HEK293 (cell line): ENCODE data around the gene HPRT1.

Experiments
- YY1 ChIP-seq: fragments of 450-650 bp; formaldehyde crosslinking; IDR thresholded peaks from 2 replicates; pipeline ENCODE4 v1.5.1; 2018; ENCODE audit warnings: missing biosample characterization, missing genetic modification characterization
- ZFP3 ChIP-seq: fragments of 450-650 bp; formaldehyde crosslinking; IDR thresholded peaks from 2 replicates; pipeline ENCODE4 v1.5.1; 2016; ENCODE audit warnings: low read depth, missing biosample characterization, missing genetic modification characterization
- ZNF239 ChIP-seq: fragments of 450-650 bp; formaldehyde crosslinking; IDR thresholded peaks from 2 replicates; pipeline ENCODE4 v1.5.1; 2016; ENCODE audit warnings: missing biosample characterization, missing genetic modification characterization
- ZNF311 ChIP-seq: fragments of 450-650 bp; formaldehyde crosslinking; IDR thresholded peaks from 2 replicates; pipeline ENCODE4 v1.5.1; 2017; ENCODE audit warnings: missing biosample characterization, missing genetic modification characterization, borderline replicate concordance
- ZNF37A ChIP-seq: fragments of 450-650 bp; IDR thresholded peaks from 2 replicates; pipeline ENCODE4 v1.5.1; 2018; ENCODE audit warnings: missing biosample characterization, missing genetic modification characterization
- ZNF433 ChIP-seq: fragments of 450-650 bp; formaldehyde crosslinking; IDR thresholded peaks from 2 replicates; pipeline ENCODE4 v1.5.1; 2016; ENCODE audit warnings: missing biosample characterization, missing genetic modification characterization, low read depth
- ZNF660 ChIP-seq: fragments of 450-650 bp; IDR thresholded peaks from 2 replicates; pipeline ENCODE4 v1.5.1; 2018; ENCODE audit warnings: missing biosample characterization, mild to moderate bottlenecking, missing genetic modification characterization
- TF ChIP-seq, protein P1 (sequence below): fragments of 450-650 bp; formaldehyde crosslinking; IDR thresholded peaks from 2 replicates; pipeline ENCODE4 v1.5.1; 2017; ENCODE audit warnings: missing biosample characterization, mild to moderate bottlenecking, missing genetic modification characterization, moderate library complexity
- TF ChIP-seq, protein P2 (sequence below): fragments of 450-650 bp; formaldehyde crosslinking; IDR thresholded peaks from 2 replicates; pipeline ENCODE4 v1.5.1; 2016; ENCODE audit warnings: missing biosample characterization, missing genetic modification characterization
- TF ChIP-seq, protein P3 (sequence below): fragments of 450-650 bp; formaldehyde crosslinking; IDR thresholded peaks from 2 replicates; pipeline ENCODE4 v1.5.1; 2016; ENCODE audit warnings: missing biosample characterization, missing genetic modification characterization
- TF ChIP-seq, protein P4 (sequence below): fragments of 450-650 bp; formaldehyde crosslinking; IDR thresholded peaks from 2 replicates; pipeline ENCODE4 v1.5.1; 2016; ENCODE audit warnings: missing biosample characterization, missing genetic modification characterization
- TF ChIP-seq, protein P5 (sequence below): fragments of 450-650 bp; formaldehyde crosslinking; IDR thresholded peaks from 2 replicates; pipeline ENCODE4 v1.5.1; 2016; ENCODE audit warnings: missing biosample characterization, missing genetic modification characterization

DNA sequence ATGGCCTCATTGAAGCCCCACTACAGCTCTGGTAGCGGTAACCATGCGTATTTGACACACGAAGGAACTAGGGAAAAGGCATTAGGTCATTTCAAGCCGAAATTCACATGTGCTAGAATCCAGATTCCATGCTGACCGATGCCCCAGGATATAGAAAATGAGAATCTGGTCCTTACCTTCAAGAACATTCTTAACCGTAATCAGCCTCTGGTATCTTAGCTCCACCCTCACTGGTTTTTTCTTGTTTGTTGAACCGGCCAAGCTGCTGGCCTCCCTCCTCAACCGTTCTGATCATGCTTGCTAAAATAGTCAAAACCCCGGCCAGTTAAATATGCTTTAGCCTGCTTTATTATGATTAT, 876 bp downstream of the HPRT1 start:
- no peak for TF ChIP-seq ZNF311 (tag by site-specific recombination)
- TF ChIP-seq, protein P1, sequence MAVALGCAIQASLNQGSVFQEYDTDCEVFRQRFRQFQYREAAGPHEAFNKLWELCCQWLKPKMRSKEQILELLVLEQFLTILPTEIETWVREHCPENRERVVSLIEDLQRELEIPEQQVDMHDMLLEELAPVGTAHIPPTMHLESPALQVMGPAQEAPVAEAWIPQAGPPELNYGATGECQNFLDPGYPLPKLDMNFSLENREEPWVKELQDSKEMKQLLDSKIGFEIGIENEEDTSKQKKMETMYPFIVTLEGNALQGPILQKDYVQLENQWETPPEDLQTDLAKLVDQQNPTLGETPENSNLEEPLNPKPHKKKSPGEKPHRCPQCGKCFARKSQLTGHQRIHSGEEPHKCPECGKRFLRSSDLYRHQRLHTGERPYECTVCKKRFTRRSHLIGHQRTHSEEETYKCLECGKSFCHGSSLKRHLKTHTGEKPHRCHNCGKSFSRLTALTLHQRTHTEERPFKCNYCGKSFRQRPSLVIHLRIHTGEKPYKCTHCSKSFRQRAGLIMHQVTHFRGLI (tag by site-specific recombination) = no peak
- TF ChIP-seq YY1 (tag by site-specific recombination) = no peak
- TF ChIP-seq, protein P2, sequence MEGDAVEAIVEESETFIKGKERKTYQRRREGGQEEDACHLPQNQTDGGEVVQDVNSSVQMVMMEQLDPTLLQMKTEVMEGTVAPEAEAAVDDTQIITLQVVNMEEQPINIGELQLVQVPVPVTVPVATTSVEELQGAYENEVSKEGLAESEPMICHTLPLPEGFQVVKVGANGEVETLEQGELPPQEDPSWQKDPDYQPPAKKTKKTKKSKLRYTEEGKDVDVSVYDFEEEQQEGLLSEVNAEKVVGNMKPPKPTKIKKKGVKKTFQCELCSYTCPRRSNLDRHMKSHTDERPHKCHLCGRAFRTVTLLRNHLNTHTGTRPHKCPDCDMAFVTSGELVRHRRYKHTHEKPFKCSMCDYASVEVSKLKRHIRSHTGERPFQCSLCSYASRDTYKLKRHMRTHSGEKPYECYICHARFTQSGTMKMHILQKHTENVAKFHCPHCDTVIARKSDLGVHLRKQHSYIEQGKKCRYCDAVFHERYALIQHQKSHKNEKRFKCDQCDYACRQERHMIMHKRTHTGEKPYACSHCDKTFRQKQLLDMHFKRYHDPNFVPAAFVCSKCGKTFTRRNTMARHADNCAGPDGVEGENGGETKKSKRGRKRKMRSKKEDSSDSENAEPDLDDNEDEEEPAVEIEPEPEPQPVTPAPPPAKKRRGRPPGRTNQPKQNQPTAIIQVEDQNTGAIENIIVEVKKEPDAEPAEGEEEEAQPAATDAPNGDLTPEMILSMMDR (tag by site-specific recombination) = no peak
- TF ChIP-seq, protein P3, sequence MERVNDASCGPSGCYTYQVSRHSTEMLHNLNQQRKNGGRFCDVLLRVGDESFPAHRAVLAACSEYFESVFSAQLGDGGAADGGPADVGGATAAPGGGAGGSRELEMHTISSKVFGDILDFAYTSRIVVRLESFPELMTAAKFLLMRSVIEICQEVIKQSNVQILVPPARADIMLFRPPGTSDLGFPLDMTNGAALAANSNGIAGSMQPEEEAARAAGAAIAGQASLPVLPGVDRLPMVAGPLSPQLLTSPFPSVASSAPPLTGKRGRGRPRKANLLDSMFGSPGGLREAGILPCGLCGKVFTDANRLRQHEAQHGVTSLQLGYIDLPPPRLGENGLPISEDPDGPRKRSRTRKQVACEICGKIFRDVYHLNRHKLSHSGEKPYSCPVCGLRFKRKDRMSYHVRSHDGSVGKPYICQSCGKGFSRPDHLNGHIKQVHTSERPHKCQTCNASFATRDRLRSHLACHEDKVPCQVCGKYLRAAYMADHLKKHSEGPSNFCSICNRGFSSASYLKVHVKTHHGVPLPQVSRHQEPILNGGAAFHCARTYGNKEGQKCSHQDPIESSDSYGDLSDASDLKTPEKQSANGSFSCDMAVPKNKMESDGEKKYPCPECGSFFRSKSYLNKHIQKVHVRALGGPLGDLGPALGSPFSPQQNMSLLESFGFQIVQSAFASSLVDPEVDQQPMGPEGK = no peak
- TF ChIP-seq ZNF660 (tag by site-specific recombination) = no peak
- TF ChIP-seq, protein P4, sequence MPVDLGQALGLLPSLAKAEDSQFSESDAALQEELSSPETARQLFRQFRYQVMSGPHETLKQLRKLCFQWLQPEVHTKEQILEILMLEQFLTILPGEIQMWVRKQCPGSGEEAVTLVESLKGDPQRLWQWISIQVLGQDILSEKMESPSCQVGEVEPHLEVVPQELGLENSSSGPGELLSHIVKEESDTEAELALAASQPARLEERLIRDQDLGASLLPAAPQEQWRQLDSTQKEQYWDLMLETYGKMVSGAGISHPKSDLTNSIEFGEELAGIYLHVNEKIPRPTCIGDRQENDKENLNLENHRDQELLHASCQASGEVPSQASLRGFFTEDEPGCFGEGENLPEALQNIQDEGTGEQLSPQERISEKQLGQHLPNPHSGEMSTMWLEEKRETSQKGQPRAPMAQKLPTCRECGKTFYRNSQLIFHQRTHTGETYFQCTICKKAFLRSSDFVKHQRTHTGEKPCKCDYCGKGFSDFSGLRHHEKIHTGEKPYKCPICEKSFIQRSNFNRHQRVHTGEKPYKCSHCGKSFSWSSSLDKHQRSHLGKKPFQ (tag by site-specific recombination) = no peak
- TF ChIP-seq, protein P5, sequence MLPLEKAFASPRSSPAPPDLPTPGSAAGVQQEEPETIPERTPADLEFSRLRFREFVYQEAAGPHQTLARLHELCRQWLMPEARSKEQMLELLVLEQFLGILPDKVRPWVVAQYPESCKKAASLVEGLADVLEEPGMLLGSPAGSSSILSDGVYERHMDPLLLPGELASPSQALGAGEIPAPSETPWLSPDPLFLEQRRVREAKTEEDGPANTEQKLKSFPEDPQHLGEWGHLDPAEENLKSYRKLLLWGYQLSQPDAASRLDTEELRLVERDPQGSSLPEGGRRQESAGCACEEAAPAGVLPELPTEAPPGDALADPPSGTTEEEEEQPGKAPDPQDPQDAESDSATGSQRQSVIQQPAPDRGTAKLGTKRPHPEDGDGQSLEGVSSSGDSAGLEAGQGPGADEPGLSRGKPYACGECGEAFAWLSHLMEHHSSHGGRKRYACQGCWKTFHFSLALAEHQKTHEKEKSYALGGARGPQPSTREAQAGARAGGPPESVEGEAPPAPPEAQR = no peak
- TF ChIP-seq ZNF37A (tag by site-specific recombination) = no peak
- no peak for TF ChIP-seq ZNF239 (tag by site-specific recombination)
- TF ChIP-seq ZNF433 (tag by site-specific recombination) = no peak
- no peak for TF ChIP-seq ZFP3 (tag by site-specific recombination)
